ENCODE measurements around the gene APLP1. TPM values are rescaled to one million over a fixed set of nuclear protein-coding genes. Genes with fewer than 3 reads are reported as not detected.
"Not testable (repeated sequence)": the region's sequence is repeated elsewhere in the genome, so short reads cannot be mapped to it uniquely, and the experiment has no call there.

APLP1 gene
- under 1 TPM; 0.42 to 0.79 TPM for total RNA-seq

- ChIA-PET CTCF (interaction anchor here (0.6 to 1.6 kb wide), 2 partner anchors 9 to 63 kb away, joined by 3 to 5 read pairs; no protein-coding TSS in a partner anchor), POLR2A (no interaction called here)
- Mint-ChIP-seq H3K4me1 (peaks cover 18% of the 10 kb centered on the region), H3K27me3 (peaks cover 37% of the 10 kb centered on the region), H3K36me3 (ENCODE audit: low read depth) (no peaks in the 10 kb centered on the region), H3K27ac (no peak within 1 kb of the TSS), H3K4me3 (peak within 1 kb of the TSS; percentile 52), H3K9me3 (peaks cover 3% of the 10 kb centered on the region)
- DNase-seq, result peak; percentile 59
These were observed at the start of gene APLP1 for GRCh38 chr19:35868172-35868822. APLP1 (plus strand) TSS chr19:35868574; CDS start chr19:35868637, 63 bp downstream.

- no peak for DNase-seq
These were observed 45.8 kb upstream of the APLP1 start for GRCh38 chr19:35822579-35822978.

GRCh38 chr19:35824150-35824549 lies 44.2 kb upstream of the APLP1 start:
- H3K27me3 Mint-ChIP-seq, result peaks cover 2% of the 10 kb centered on the region
- H3K4me3 Mint-ChIP-seq, result no peak overlapping the region
- H3K4me1 Mint-ChIP-seq, result no peaks in the 10 kb centered on the region
- ChIA-PET POLR2A (no interaction called here), CTCF (no interaction called here)
- DNase-seq, result no peak
- no peak overlapping the region for H3K27ac Mint-ChIP-seq
- no peaks in the 10 kb centered on the region for H3K9me3 Mint-ChIP-seq
- H3K36me3 Mint-ChIP-seq (ENCODE audit: low read depth), result no peaks in the 10 kb centered on the region

More at GRCh38 chr19:35822579-35822978, 45.8 kb upstream of the APLP1 start:
- H3K36me3 Mint-ChIP-seq (ENCODE audit: low read depth), result no peaks in the 10 kb centered on the region
- H3K27ac Mint-ChIP-seq, result no peak overlapping the region
- CTCF ChIA-PET, result no interaction called here
- POLR2A ChIA-PET, result no interaction called here
- H3K4me1 Mint-ChIP-seq, result no peaks in the 10 kb centered on the region
- H3K9me3 Mint-ChIP-seq, result no peaks in the 10 kb centered on the region
- no peak overlapping the region for H3K4me3 Mint-ChIP-seq
- H3K27me3 Mint-ChIP-seq, result peaks cover 4% of the 10 kb centered on the region

GRCh38 chr19:35828692-35829301 lies 39.6 kb upstream of the APLP1 start:
- Mint-ChIP-seq H3K4me3 (no peak overlapping the region), H3K4me1 (no peaks in the 10 kb centered on the region), H3K9me3 (no peaks in the 10 kb centered on the region), H3K36me3 (ENCODE audit: low read depth) (no peaks in the 10 kb centered on the region), H3K27ac (no peak overlapping the region), H3K27me3 (peaks cover 4% of the 10 kb centered on the region)
- DNase-seq, result peak; percentile 77
- CTCF ChIA-PET, result interaction anchor here (1.1 kb wide), 1 partner anchor 9 kb away, joined by 4 read pairs; no protein-coding TSS in a partner anchor
- POLR2A ChIA-PET, result no interaction called here

GRCh38 chr19:35830986-35831385 lies 37.4 kb upstream of the APLP1 start:
- CTCF ChIA-PET, result interaction anchor here (0.9 kb wide), 1 partner anchor 11 kb away, joined by 3 read pairs; no protein-coding TSS in a partner anchor
- H3K36me3 Mint-ChIP-seq (ENCODE audit: low read depth), result no peaks in the 10 kb centered on the region

GRCh38 chr19:35832054-35832453 lies 36.3 kb upstream of the APLP1 start:
- Mint-ChIP-seq H3K36me3 (ENCODE audit: low read depth) (no peaks in the 10 kb centered on the region), H3K27ac (no peak overlapping the region), H3K27me3 (peaks cover 3% of the 10 kb centered on the region), H3K9me3 (no peaks in the 10 kb centered on the region), H3K4me1 (no peaks in the 10 kb centered on the region), H3K4me3 (no peak overlapping the region)
- ChIA-PET CTCF (no interaction called here), POLR2A (no interaction called here)
- DNase-seq, result no peak

More at GRCh38 chr19:35830986-35831385, 37.4 kb upstream of the APLP1 start:
- Mint-ChIP-seq H3K4me1 (no peaks in the 10 kb centered on the region), H3K27ac (no peak overlapping the region), H3K27me3 (peaks cover 2% of the 10 kb centered on the region), H3K4me3 (no peak overlapping the region), H3K9me3 (no peaks in the 10 kb centered on the region)
- POLR2A ChIA-PET, result no interaction called here
- no peak for DNase-seq

- H3K27ac Mint-ChIP-seq, result no peak overlapping the region
- CTCF ChIA-PET, result interaction anchor here (0.6 kb wide), 1 partner anchor 402 kb away, joined by 3 read pairs; no protein-coding TSS in a partner anchor
- POLR2A ChIA-PET, result no interaction called here
These were observed 34.4 kb upstream of the APLP1 start for GRCh38 chr19:35833972-35834371.

GRCh38 chr19:35836096-35836495 lies 32.3 kb upstream of the APLP1 start:
- not testable (repeated sequence) for H3K4me3 Mint-ChIP-seq, H3K27ac Mint-ChIP-seq, H3K27me3 Mint-ChIP-seq

More at GRCh38 chr19:35833972-35834371, 34.4 kb upstream of the APLP1 start:
- Mint-ChIP-seq H3K27me3 (peaks cover 3% of the 10 kb centered on the region), H3K4me3 (no peak overlapping the region), H3K4me1 (no peaks in the 10 kb centered on the region), H3K36me3 (ENCODE audit: low read depth) (no peaks in the 10 kb centered on the region), H3K9me3 (peaks cover 2% of the 10 kb centered on the region)
- no peak for DNase-seq

GRCh38 chr19:35841961-35842595 lies 26.3 kb upstream of the APLP1 start:
- Mint-ChIP-seq H3K27ac (no peak overlapping the region), H3K36me3 (ENCODE audit: low read depth) (no peaks in the 10 kb centered on the region), H3K4me1 (peaks cover 17% of the 10 kb centered on the region), H3K27me3 (peaks cover 43% of the 10 kb centered on the region), H3K4me3 (no peak overlapping the region), H3K9me3 (peaks cover 7% of the 10 kb centered on the region)
- CTCF ChIA-PET, result interaction anchor here (1.2 kb wide), 1 partner anchor 9 kb away, joined by 3 read pairs; no protein-coding TSS in a partner anchor
- POLR2A ChIA-PET, result no interaction called here
- DNase-seq, result no peak

More at GRCh38 chr19:35836096-35836495, 32.3 kb upstream of the APLP1 start:
- H3K4me1 Mint-ChIP-seq; POLR2A ChIA-PET; DNase-seq; H3K9me3 Mint-ChIP-seq; H3K36me3 Mint-ChIP-seq (ENCODE audit: low read depth): not testable (repeated sequence)
- CTCF ChIA-PET, result interaction anchor here (0.9 kb wide), 1 partner anchor 179 kb away, joined by 3 read pairs; no protein-coding TSS in a partner anchor

- DNase-seq, result no peak
- Mint-ChIP-seq H3K4me1 (peaks cover 17% of the 10 kb centered on the region), H3K4me3 (no peak overlapping the region), H3K9me3 (peaks cover 7% of the 10 kb centered on the region), H3K27me3 (peaks cover 43% of the 10 kb centered on the region), H3K27ac (no peak overlapping the region), H3K36me3 (ENCODE audit: low read depth) (no peaks in the 10 kb centered on the region)
- ChIA-PET CTCF (interaction anchor here (1.2 kb wide), 1 partner anchor 8 kb away, joined by 3 read pairs; no protein-coding TSS in a partner anchor), POLR2A (no interaction called here)
These were observed 25.6 kb upstream of the APLP1 start for GRCh38 chr19:35842666-35843272.

GRCh38 chr19:35843676-35844481 lies 24.5 kb upstream of the APLP1 start:
- no peak for DNase-seq
- POLR2A ChIA-PET, result no interaction called here
- peaks cover 43% of the 10 kb centered on the region for H3K27me3 Mint-ChIP-seq
- CTCF ChIA-PET, result interaction anchor here (0.6 to 1.1 kb wide), 2 partner anchors 70 to 88 kb away, joined by 3 to 4 read pairs; no protein-coding TSS in a partner anchor
- no peak overlapping the region for H3K27ac Mint-ChIP-seq
- peaks cover 17% of the 10 kb centered on the region for H3K4me1 Mint-ChIP-seq
- no peaks in the 10 kb centered on the region for H3K36me3 Mint-ChIP-seq (ENCODE audit: low read depth)
- no peak overlapping the region for H3K4me3 Mint-ChIP-seq
- peaks cover 6% of the 10 kb centered on the region for H3K9me3 Mint-ChIP-seq
